ENCODE data around the gene APOBEC4. TPM values are rescaled to one million over a fixed set of nuclear protein-coding genes. Genes with fewer than 3 reads are reported as not detected.

The APOBEC4 gene
- total RNA-seq, 3 donors from 2014 or later, result not detected

DNA sequence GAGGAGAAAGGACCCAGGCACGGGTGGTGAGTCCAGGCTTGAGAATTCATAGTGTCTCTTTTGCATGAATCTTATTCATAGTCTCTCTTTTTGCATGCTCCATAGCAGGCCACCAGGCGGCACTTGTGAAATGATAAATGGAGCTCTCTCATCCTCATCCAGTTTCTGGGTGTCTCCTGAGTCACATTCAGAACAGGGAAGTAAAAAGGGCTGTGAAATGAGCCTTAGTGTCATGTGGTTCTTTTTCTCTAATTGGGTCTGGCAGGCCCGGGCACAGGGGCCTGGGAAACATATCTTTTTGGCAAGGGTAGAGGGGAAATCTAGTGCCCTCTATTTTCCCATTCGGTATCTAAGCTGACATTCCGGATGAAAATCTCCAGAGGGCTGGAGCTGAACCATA, 43.8 kb downstream of the APOBEC4 start:
- H3K4me3 ChIP-seq, result peak overlapping the region in 1 of 3 donors; percentile 8
- TF ChIP-seq POLR2A (IDR thresholded peaks at IDR 0.05), result no peak
- no peak for TF ChIP-seq POLR2AphosphoS5 (IDR thresholded peaks at IDR 0.05)
- TF ChIP-seq, protein P1, sequence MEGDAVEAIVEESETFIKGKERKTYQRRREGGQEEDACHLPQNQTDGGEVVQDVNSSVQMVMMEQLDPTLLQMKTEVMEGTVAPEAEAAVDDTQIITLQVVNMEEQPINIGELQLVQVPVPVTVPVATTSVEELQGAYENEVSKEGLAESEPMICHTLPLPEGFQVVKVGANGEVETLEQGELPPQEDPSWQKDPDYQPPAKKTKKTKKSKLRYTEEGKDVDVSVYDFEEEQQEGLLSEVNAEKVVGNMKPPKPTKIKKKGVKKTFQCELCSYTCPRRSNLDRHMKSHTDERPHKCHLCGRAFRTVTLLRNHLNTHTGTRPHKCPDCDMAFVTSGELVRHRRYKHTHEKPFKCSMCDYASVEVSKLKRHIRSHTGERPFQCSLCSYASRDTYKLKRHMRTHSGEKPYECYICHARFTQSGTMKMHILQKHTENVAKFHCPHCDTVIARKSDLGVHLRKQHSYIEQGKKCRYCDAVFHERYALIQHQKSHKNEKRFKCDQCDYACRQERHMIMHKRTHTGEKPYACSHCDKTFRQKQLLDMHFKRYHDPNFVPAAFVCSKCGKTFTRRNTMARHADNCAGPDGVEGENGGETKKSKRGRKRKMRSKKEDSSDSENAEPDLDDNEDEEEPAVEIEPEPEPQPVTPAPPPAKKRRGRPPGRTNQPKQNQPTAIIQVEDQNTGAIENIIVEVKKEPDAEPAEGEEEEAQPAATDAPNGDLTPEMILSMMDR (IDR thresholded peaks at IDR 0.05), result peak; percentile 21 to 38 (median 32)
- H3K4me1 ChIP-seq, result no peaks in the 10 kb centered on the region
- H3K27me3 ChIP-seq, result no peaks in the 10 kb centered on the region
- DNase-seq (ENCODE audit: low spot score in 2 of 2), result peak in 1 of 2 donors; percentile 28
- H3K9me3 ChIP-seq, result no peaks in the 10 kb centered on the region
- intact Hi-C loops (cut with DNase I; ENCODE audit: low total_unique reads), result no loop called here
- no peaks in the 10 kb centered on the region for H3K36me3 ChIP-seq
- H3K27ac ChIP-seq, result peak overlapping the region in 1 of 2 donors; percentile 46

DNA sequence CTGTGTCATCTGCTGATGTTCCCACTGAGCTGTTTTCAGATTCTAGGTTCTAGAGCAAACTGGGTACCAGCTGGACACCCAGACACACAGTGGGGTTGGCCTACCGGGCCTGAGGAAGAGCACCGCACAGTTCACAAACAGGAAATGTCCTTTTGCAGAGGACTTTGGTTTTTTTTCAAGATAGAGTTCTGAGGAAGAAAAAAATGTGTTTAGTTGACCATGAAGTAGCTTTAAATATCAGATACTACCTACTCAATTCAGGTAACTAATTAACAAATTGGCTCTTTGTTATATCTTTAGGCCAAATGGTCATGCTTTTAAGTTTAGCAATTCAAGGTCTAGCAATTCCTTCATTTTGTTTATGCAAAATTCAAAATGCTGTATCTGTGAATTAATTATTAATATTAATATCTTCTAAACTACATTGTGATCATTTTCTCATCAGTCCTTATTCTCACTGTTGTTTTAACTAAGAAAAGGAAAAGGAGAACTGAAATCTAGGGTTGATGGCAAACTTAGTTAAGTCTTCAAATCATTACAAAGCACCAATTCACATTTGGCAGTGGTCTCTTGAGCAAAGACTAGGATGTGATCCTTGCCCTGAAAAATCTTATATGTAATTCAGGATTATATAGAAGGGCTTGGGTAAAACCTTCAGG, 45.7 kb downstream of the APOBEC4 start:
- Histone ChIP-seq H3K9me3 (no peaks in the 10 kb centered on the region), H3K36me3 (no peaks in the 10 kb centered on the region), H3K4me3 (no peak overlapping the region), H3K27ac (no peak overlapping the region), H3K4me1 (no peaks in the 10 kb centered on the region), H3K27me3 (no peaks in the 10 kb centered on the region)
- TF ChIP-seq, protein P1 (IDR thresholded peaks at IDR 0.05), result no peak
- intact Hi-C loops (cut with DNase I; ENCODE audit: low total_unique reads), result no loop called here
- DNase-seq (ENCODE audit: low spot score in 2 of 2), result no peak

DNA sequence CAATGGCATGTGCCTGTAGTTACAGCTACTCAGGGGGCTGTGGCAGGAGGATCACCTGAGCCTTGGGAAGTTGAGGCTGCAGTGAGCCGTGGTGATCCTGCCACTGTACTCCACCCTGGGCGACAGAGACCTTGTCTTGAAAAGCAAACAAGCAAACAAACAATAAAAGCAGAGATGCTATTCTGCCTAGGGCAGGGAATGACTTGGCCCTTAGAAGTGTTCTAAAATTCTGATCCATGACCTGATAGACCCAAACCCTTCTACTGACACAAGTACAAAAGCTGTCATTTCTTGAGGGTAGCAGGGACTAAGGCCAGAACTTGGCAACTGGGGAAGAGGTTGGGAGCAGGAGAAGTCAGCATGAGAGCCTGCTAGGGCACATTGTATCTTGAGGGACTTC, 47.2 kb downstream of the APOBEC4 start:
- intact Hi-C loops (cut with DNase I; ENCODE audit: low total_unique reads), result no loop called here
- Histone ChIP-seq H3K36me3 (no peaks in the 10 kb centered on the region), H3K9me3 (no peaks in the 10 kb centered on the region), H3K27ac (no peak overlapping the region), H3K4me1 (no peaks in the 10 kb centered on the region), H3K4me3 (no peak overlapping the region), H3K27me3 (no peaks in the 10 kb centered on the region)
- TF ChIP-seq POLR2A (IDR thresholded peaks at IDR 0.05) (no peak), POLR2AphosphoS5 (IDR thresholded peaks at IDR 0.05) (no peak)
- TF ChIP-seq, protein P1 (IDR thresholded peaks at IDR 0.05), result no peak
- no peak for DNase-seq (ENCODE audit: low spot score in 2 of 2)

DNA sequence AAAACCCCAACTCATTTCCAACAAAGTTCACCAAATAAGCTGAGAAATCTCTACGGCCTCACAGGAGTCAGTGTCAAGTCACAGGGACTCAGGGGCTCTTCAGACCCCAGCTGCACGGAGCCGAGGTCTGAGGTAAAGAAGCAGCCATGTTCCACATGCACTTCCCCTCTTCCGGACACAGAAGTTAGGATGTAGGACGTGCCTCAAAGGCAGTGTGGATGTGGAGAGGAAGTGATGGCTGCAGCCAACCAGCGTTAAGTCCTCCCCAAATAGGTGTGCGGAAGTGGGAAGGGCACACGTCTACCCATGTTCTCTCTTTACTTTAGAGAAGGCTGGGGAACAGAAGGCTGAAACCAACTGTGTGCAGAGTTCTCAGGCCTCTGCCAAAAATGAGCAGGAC, 48.3 kb downstream of the APOBEC4 start:
- Histone ChIP-seq H3K27me3 (no peaks in the 10 kb centered on the region), H3K36me3 (no peaks in the 10 kb centered on the region), H3K4me1 (no peaks in the 10 kb centered on the region), H3K27ac (no peak overlapping the region), H3K4me3 (no peak overlapping the region), H3K9me3 (no peaks in the 10 kb centered on the region)
- intact Hi-C loops (cut with DNase I; ENCODE audit: low total_unique reads), result loop anchor here (1.0 kb wide), 1 partner anchor 16 kb away; no protein-coding TSS in a partner anchor
- DNase-seq (ENCODE audit: low spot score in 2 of 2), result no peak
- TF ChIP-seq, protein P1 (IDR thresholded peaks at IDR 0.05), result no peak
- no peak for TF ChIP-seq POLR2AphosphoS5 (IDR thresholded peaks at IDR 0.05)
- no peak for TF ChIP-seq POLR2A (IDR thresholded peaks at IDR 0.05)

DNA sequence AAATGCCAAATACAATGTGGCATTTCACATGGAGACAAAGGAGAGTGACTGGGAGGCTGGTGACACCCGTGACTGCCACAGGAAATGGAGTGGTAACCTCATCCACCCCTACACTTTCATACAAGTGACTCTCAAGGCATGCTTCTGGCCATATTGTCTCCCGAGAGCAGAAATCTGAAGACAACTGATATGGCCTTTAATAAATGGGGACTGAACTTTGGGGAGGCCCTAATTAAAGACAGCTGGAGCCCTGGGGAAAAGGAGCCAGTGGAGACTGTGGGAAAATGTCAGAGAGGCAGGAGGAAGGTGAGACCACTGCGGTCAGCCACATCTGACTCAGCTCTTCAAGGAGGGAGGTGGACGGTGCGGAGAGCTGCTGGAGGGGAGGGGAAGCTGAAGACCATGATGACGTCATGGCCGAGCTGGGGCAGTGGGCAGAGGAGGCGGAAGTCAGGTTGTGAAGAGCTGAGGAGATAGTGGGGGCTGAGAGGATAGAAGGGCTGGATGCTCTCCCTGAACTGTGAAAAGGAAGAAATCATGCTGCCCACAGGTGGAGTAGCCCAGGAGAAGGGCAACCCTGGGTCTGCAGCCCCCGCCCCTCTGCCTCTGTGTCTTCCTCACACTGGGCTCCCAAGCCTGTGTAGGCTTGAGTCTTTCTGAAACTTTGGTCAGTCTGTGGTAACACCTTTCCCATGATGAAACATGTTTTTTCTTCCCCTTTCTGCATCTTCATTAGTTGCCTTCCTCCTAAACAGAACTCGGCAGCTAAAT, 48.9 kb downstream of the APOBEC4 start:
- H3K27ac ChIP-seq, result peak overlapping the region in 1 of 2 donors; percentile 49
- H3K27me3 ChIP-seq, result no peaks in the 10 kb centered on the region
- no peaks in the 10 kb centered on the region for H3K36me3 ChIP-seq
- TF ChIP-seq, protein P1 (IDR thresholded peaks at IDR 0.05), result no peak
- TF ChIP-seq POLR2AphosphoS5 (IDR thresholded peaks at IDR 0.05) (no peak), POLR2A (IDR thresholded peaks at IDR 0.05) (no peak)
- no peaks in the 10 kb centered on the region for H3K9me3 ChIP-seq
- H3K4me3 ChIP-seq, result no peak overlapping the region
- no peak for DNase-seq (ENCODE audit: low spot score in 2 of 2)
- intact Hi-C loops (cut with DNase I; ENCODE audit: low total_unique reads), result loop anchor here (1.0 kb wide), 1 partner anchor 17 kb away; no protein-coding TSS in a partner anchor
- H3K4me1 ChIP-seq, result no peaks in the 10 kb centered on the region
